SK-N-SH (cell line): ENCODE data around the gene KRT33B.

Experiments
- CTCF ChIP-seq: fragments of 200-600 bp; sonication (generic); IDR thresholded peaks from 2 replicates; pipeline ENCODE4 v1.6.1; 2017; ENCODE audit warnings: antibody characterized with exemption, mild to moderate bottlenecking, moderate library complexity
- EP300 ChIP-seq, 2 experiments: IDR thresholded peaks; 2 replicates each; pipeline versions ENCODE4 v1.4.0 to v1.6.1; 2012; ENCODE audit warnings: borderline replicate concordance in 1 of 2, low read depth in 1 of 2, low read length in 1 of 2
- EZH2phosphoT487 ChIP-seq: fragments of 200-600 bp; sonication (generic); IDR thresholded peaks from 2 replicates; pipeline ENCODE4 v1.6.1; 2017; ENCODE audit warnings: low read depth, mixed run types, mild to moderate bottlenecking, antibody characterized with exemption, moderate library complexity, borderline replicate concordance
- FOXJ3 ChIP-seq: sonication (generic); formaldehyde crosslinking; IDR thresholded peaks from 2 replicates; pipeline ENCODE4 v1.5.1; 2020; ENCODE audit warnings: mild to moderate bottlenecking, missing genetic modification reagents
- MAX ChIP-seq: IDR thresholded peaks from 2 replicates; pipeline ENCODE4 v1.4.0; 2012; ENCODE audit warnings: low read depth
- NFIC ChIP-seq: IDR thresholded peaks from 2 replicates; pipeline ENCODE4 v1.4.0; 2012; ENCODE audit warnings: borderline replicate concordance
- POLR2AphosphoS5 ChIP-seq: IDR thresholded peaks from 2 replicates; pipeline ENCODE4 v1.6.1; 2012; ENCODE audit warnings: low read depth, low read length
- RAD21 ChIP-seq: IDR thresholded peaks from 2 replicates; pipeline ENCODE4 v1.6.1; 2012; ENCODE audit warnings: mild to moderate bottlenecking, low read length
- TAF1 ChIP-seq: IDR thresholded peaks from 2 replicates; pipeline ENCODE4 v1.6.1; 2012; ENCODE audit warnings: low read depth, mild to moderate bottlenecking, low read length, moderate library complexity, borderline replicate concordance
- TCF12 ChIP-seq: IDR thresholded peaks from 2 replicates; pipeline ENCODE4 v1.4.0; 2012

GRCh38 chr17:41340934-41341861 is 28.4 kb downstream of the KRT33B start:
- TF ChIP-seq CTCF: no peak
- TF ChIP-seq FOXJ3 (CRISPR knock-in tag): no peak
- TF ChIP-seq TAF1: no peak
- TF ChIP-seq RAD21: no peak
- TF ChIP-seq TCF12: no peak
- no peak for TF ChIP-seq EZH2phosphoT487
- TF ChIP-seq POLR2AphosphoS5: no peak
- TF ChIP-seq EP300 (IDR thresholded peaks at IDR 0.05; ENCODE audit: borderline replicate concordance in 1 of 2, low read depth in 1 of 2, low read length in 1 of 2): no peak
- TF ChIP-seq MAX: no peak
- TF ChIP-seq NFIC: no peak
